ENCODE results near the gene MAEA. TPM values are rescaled to one million over a fixed set of nuclear protein-coding genes. Genes with fewer than 3 reads are reported as not detected.

The MAEA gene
- total and polyA plus RNA-seq, 9 donors: 23.8 to 71.3 (median 56.7) TPM

- H3K36me3 ChIP-seq: peaks cover 3% of the 10 kb centered on the region
- no peaks in the 10 kb centered on the region for H3K4me1 ChIP-seq (ENCODE audit: insufficient read depth)
- no peak for TF ChIP-seq EP300 (IDR thresholded peaks at IDR 0.05)
- TF ChIP-seq, protein P1, sequence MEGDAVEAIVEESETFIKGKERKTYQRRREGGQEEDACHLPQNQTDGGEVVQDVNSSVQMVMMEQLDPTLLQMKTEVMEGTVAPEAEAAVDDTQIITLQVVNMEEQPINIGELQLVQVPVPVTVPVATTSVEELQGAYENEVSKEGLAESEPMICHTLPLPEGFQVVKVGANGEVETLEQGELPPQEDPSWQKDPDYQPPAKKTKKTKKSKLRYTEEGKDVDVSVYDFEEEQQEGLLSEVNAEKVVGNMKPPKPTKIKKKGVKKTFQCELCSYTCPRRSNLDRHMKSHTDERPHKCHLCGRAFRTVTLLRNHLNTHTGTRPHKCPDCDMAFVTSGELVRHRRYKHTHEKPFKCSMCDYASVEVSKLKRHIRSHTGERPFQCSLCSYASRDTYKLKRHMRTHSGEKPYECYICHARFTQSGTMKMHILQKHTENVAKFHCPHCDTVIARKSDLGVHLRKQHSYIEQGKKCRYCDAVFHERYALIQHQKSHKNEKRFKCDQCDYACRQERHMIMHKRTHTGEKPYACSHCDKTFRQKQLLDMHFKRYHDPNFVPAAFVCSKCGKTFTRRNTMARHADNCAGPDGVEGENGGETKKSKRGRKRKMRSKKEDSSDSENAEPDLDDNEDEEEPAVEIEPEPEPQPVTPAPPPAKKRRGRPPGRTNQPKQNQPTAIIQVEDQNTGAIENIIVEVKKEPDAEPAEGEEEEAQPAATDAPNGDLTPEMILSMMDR (IDR thresholded peaks at IDR 0.05): no peak
- TF ChIP-seq POLR2A (IDR thresholded peaks at IDR 0.05): no peak
- H3K9me3 ChIP-seq: no peaks in the 10 kb centered on the region
- H3K27me3 ChIP-seq: no peaks in the 10 kb centered on the region
- no peak overlapping the region for H3K27ac ChIP-seq
- intact Hi-C loops (cut with DNase I): no loop called here
- H3K4me3 ChIP-seq: no peak overlapping the region
- DNase-seq: peak in 1 of 5 donors; percentile 5
- 87 to 91% (median 88%) methylated on average over 18 of the region's 18 CpGs for WGBS, 3 donors
Observed at GRCh38 chr4:1318488-1319213, 29.0 kb downstream of the MAEA start.

DNA sequence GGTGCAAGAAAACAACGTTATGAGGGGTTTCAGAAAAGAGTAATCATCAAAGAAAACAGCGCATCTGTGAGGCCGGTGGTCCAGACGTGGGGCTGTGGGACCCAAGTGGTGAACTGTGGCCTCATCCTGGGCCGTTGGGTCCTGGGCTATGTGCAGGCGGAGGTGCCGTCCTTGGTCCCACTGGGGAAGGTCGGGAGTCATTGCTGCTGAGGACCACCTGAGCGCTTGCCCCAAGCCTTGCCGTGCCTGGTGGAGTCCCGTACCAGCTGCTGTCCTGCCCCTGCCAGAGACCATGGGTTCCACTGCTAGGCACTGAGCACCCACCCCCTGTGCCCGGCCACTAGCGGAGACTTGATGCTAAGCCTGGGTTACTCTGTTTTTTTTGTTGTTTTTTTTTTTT, 31.8 kb downstream of the MAEA start:
- TF ChIP-seq POLR2A (IDR thresholded peaks at IDR 0.05): no peak
- TF ChIP-seq, protein P1 (IDR thresholded peaks at IDR 0.05): no peak
- no peak for TF ChIP-seq EP300 (IDR thresholded peaks at IDR 0.05)
- Histone ChIP-seq H3K27ac (no peak overlapping the region), H3K36me3 (no peaks in the 10 kb centered on the region), H3K4me3 (no peak overlapping the region), H3K27me3 (no peaks in the 10 kb centered on the region), H3K9me3 (no peaks in the 10 kb centered on the region), H3K4me1 (ENCODE audit: insufficient read depth) (no peaks in the 10 kb centered on the region)
- intact Hi-C loops (cut with DNase I): no loop called here
- WGBS, 3 donors: 89 to 97% (median 92%) methylated on average over 13 of the region's 13 CpGs
- DNase-seq: no peak

DNA sequence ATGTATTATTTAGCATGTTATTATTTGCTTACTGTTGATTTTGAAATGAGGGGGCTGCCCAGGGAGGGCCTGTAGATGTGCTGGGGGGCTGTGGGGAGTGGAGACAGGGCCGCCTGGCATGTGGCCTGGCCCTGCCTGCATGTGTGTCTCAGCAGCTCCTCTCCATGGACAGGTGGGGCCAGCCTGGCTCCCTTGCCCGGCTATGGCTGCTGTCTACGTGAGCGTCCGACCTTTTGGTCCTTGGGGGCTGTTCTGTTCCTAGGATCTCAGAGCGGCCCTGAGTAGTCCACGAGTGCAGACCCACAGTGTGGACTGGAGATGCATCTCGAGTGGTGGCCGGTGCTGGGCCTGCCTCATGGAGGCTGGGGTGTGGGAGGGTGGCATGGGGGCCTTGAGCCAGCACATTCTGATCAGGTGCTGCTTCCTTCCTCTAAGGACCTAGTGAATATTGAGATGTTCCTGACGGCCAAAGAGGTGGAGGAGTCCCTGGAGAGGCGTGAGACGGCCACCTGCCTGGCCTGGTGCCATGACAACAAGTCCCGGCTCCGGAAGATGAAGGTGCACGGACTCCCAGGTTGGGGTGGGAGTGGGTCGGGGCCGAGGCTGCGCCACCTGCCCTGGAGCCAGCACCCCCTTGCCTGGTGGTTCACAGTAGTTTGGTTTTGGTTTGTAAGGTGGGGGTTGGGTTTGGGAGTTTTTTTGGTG, 32.4 kb downstream of the MAEA start:
- Histone ChIP-seq H3K36me3 (no peaks in the 10 kb centered on the region), H3K9me3 (no peaks in the 10 kb centered on the region), H3K27ac (no peak overlapping the region), H3K27me3 (no peaks in the 10 kb centered on the region), H3K4me3 (no peak overlapping the region), H3K4me1 (ENCODE audit: insufficient read depth) (no peaks in the 10 kb centered on the region)
- TF ChIP-seq EP300 (IDR thresholded peaks at IDR 0.05) (no peak), POLR2A (IDR thresholded peaks at IDR 0.05) (no peak)
- TF ChIP-seq, protein P1 (IDR thresholded peaks at IDR 0.05): no peak
- no peak for DNase-seq
- intact Hi-C loops (cut with DNase I): no loop called here
- 89 to 93% (median 91%) methylated on average over 18 of the region's 18 CpGs for WGBS, 3 donors

DNA sequence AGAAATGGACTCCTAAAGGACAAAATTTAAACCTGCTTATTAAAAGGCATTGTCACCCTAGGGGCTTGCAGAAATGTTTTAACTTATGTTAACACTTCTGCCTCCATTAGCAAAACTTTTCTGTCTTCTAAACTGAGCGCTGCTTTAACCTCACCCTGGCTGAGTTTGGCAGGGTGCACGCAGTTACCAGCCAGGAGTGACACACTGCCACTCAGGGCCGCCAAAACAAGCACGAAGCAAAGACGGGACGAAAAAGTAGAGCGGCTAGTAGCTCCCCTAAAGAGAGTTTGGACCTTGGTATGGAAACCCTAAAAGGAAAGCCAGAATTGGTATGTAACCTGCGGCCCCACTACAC, 33.6 kb downstream of the MAEA start:
- Histone ChIP-seq H3K27me3 (no peaks in the 10 kb centered on the region), H3K4me1 (ENCODE audit: insufficient read depth) (no peaks in the 10 kb centered on the region), H3K9me3 (no peaks in the 10 kb centered on the region), H3K4me3 (no peak overlapping the region), H3K27ac (no peak overlapping the region), H3K36me3 (no peaks in the 10 kb centered on the region)
- TF ChIP-seq, protein P1 (IDR thresholded peaks at IDR 0.05): no peak
- TF ChIP-seq POLR2A (IDR thresholded peaks at IDR 0.05) (no peak), EP300 (IDR thresholded peaks at IDR 0.05) (no peak)
- WGBS, 3 donors: 96 to 97% (median 97%) methylated on average over 8 of the region's 8 CpGs
- no peak for DNase-seq
- intact Hi-C loops (cut with DNase I): no loop called here

All from ovary (tissue), 9 donors.